ENCODE measurements around the gene VMP1.

DNA sequence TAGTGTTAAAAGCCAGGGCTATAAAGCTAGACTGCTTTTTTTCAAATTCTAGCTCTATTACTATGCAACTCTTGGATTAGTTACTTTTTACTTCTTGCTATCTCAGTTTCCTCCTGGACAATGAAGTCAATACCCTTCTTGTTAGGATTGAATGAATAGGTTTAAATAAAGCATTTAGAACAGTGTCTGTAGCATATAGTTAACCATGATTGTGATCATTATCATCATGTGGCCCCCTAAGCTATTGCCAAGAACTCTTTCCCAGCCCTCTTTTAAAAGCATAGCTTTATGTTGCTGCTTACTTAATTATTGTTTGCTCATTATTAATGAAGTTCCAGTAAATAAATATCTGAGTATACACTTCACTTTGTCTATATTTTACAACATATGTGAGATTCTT is 4.5 kb downstream of the VMP1 start:
- TF ChIP-seq, protein P1, sequence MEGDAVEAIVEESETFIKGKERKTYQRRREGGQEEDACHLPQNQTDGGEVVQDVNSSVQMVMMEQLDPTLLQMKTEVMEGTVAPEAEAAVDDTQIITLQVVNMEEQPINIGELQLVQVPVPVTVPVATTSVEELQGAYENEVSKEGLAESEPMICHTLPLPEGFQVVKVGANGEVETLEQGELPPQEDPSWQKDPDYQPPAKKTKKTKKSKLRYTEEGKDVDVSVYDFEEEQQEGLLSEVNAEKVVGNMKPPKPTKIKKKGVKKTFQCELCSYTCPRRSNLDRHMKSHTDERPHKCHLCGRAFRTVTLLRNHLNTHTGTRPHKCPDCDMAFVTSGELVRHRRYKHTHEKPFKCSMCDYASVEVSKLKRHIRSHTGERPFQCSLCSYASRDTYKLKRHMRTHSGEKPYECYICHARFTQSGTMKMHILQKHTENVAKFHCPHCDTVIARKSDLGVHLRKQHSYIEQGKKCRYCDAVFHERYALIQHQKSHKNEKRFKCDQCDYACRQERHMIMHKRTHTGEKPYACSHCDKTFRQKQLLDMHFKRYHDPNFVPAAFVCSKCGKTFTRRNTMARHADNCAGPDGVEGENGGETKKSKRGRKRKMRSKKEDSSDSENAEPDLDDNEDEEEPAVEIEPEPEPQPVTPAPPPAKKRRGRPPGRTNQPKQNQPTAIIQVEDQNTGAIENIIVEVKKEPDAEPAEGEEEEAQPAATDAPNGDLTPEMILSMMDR (IDR thresholded peaks at IDR 0.05) = no peak
- no peak for TF ChIP-seq POLR2AphosphoS5 (IDR thresholded peaks at IDR 0.05)
- TF ChIP-seq POLR2A (IDR thresholded peaks at IDR 0.05) = no peak
